SU-DHL-6 (cell line): ENCODE results near the gene GATAD2A.
A peak's percentile ranks its signal among the peaks of the same experiment; 100 is the strongest.

Experiments
- H2AFZ ChIP-seq: fragments of 200-600 bp; sonication (generic); 2 replicates; pipeline ENCODE4 v1.6.1; 2014; ENCODE audit warnings: low read depth, mild to moderate bottlenecking, moderate library complexity, mixed read lengths, antibody characterized with exemption, low read length; ENCODE audit not compliant: severe bottlenecking
- H3F3A ChIP-seq: fragments of 200-600 bp; shearing (Covaris generic); 2 replicates; pipeline ENCODE4 v1.6.0; 2016; ENCODE audit warnings: antibody characterized with exemption, mild to moderate bottlenecking; ENCODE audit not compliant: insufficient read depth
- H3K27ac ChIP-seq: fragments of 200-600 bp; sonication (generic); 2 replicates; pipeline ENCODE4 v1.5.1; 2016; ENCODE audit warnings: low read depth, mild to moderate bottlenecking, low read length, moderate library complexity, mixed read lengths
- H3K27me3 ChIP-seq: fragments of 200-600 bp; sonication (generic), shearing (Covaris generic); 2 replicates; pipeline ENCODE4 v1.6.0; 2014; ENCODE audit warnings: mild to moderate bottlenecking, low read length
- H3K36me3 ChIP-seq: fragments of 200-600 bp; sonication (generic); 2 replicates; pipeline ENCODE4 v1.6.1; 2014; ENCODE audit warnings: mild to moderate bottlenecking, low read length, mixed read lengths
- H3K4me2 ChIP-seq: fragments of 300-600, 200-600 bp; shearing (Covaris generic), sonication (generic); 2 replicates; pipeline ENCODE4 v1.6.0; 2014; ENCODE audit warnings: low read length, low read depth, mild to moderate bottlenecking; ENCODE audit not compliant: poor library complexity, severe bottlenecking
- H3K4me3 ChIP-seq: fragments of 200-600 bp; sonication (generic); 2 replicates; pipeline ENCODE4 v1.5.1; 2014; ENCODE audit warnings: antibody characterized with exemption, low read length, mild to moderate bottlenecking, mixed read lengths; ENCODE audit not compliant: insufficient read depth, poor library complexity, severe bottlenecking
- H3K79me2 ChIP-seq: fragments of 200-600 bp; sonication (generic); 2 replicates; pipeline ENCODE4 v1.6.1; 2014; ENCODE audit warnings: mild to moderate bottlenecking, low read length, moderate library complexity; ENCODE audit not compliant: insufficient read depth
- H3K9ac ChIP-seq: fragments of 200-600 bp; sonication (generic); 2 replicates; pipeline ENCODE4 v1.7.0; 2014; ENCODE audit warnings: mild to moderate bottlenecking, low read length
- H3K9me2 ChIP-seq: fragments of 200-600 bp; sonication (generic); replicated peaks from 2 replicates; pipeline ENCODE4 v1.6.1; 2014; ENCODE audit warnings: low read length; ENCODE audit not compliant: insufficient read depth
- H3K9me3 ChIP-seq: fragments of 200-600 bp; sonication (generic); 2 replicates; pipeline ENCODE4 v1.6.1; 2014; ENCODE audit warnings: low read length, mixed read lengths; ENCODE audit not compliant: insufficient read depth
- H4K20me1 ChIP-seq: fragments of 200-600 bp; sonication (generic); 2 replicates; pipeline ENCODE4 v1.6.1; 2014; ENCODE audit warnings: low read depth, mild to moderate bottlenecking, antibody characterized with exemption, low read length, moderate library complexity, mixed read lengths
- CTCF ChIP-seq: fragments of 200-600 bp; sonication (generic); IDR thresholded peaks from one replicate; pipeline ENCODE4 v1.5.1; 2017; ENCODE audit warnings: antibody characterized with exemption, mild to moderate bottlenecking, low read length, moderate library complexity; ENCODE audit not compliant: insufficient read depth, poor library complexity, severe bottlenecking
- EZH2phosphoT487 ChIP-seq: fragments of 200-600 bp; sonication (generic), shearing (Covaris generic); conservative IDR thresholded peaks from 2 replicates; pipeline ENCODE4 v1.6.1; 2018; ENCODE audit warnings: mild to moderate bottlenecking, antibody characterized with exemption, low read length, moderate library complexity, mixed read lengths

GATAD2A gene

GRCh38 chr19:19443283-19443682, 37.8 kb downstream of the GATAD2A start:
- H2AFZ ChIP-seq: no peak overlapping the region
- no peaks in the 10 kb centered on the region for H3K9me2 ChIP-seq
- peaks cover 12% of the 10 kb centered on the region; the same call in 1 of the 2 replicates for H4K20me1 ChIP-seq
- peaks cover 16% of the 10 kb centered on the region; the same call in 1 of the 2 replicates for H3F3A ChIP-seq
- peaks cover 92% of the 10 kb centered on the region for H3K79me2 ChIP-seq
- H3K4me3 ChIP-seq: no peak overlapping the region
- H3K4me2 ChIP-seq: no peak overlapping the region
- H3K9me3 ChIP-seq: no peaks in the 10 kb centered on the region
- TF ChIP-seq EZH2phosphoT487: no peak
- H3K9ac ChIP-seq: no peak overlapping the region
- H3K27me3 ChIP-seq: no peaks in the 10 kb centered on the region
- H3K36me3 ChIP-seq: no peaks in the 10 kb centered on the region
- no peak overlapping the region for H3K27ac ChIP-seq

- Histone ChIP-seq H3K4me2 (peak overlapping the region; percentile 2), H3K36me3 (no peaks in the 10 kb centered on the region), H3K27ac (peak overlapping the region; percentile 48), H3K9ac (no peak overlapping the region), H3F3A (peaks cover 16% of the 10 kb centered on the region; the same call in 1 of the 2 replicates), H3K9me3 (no peaks in the 10 kb centered on the region), H3K27me3 (no peaks in the 10 kb centered on the region), H4K20me1 (peaks cover 12% of the 10 kb centered on the region; the same call in 1 of the 2 replicates), H3K9me2 (no peaks in the 10 kb centered on the region), H2AFZ (no peak overlapping the region), H3K4me3 (no peak overlapping the region), H3K79me2 (peaks cover 92% of the 10 kb centered on the region)
- TF ChIP-seq CTCF (no peak), EZH2phosphoT487 (no peak)
These were observed 38.6 kb downstream of the GATAD2A start for GRCh38 chr19:19443902-19444680.

GRCh38 chr19:19444681-19445155, 39.2 kb downstream of the GATAD2A start:
- peaks cover 16% of the 10 kb centered on the region; the same call in 1 of the 2 replicates for H3F3A ChIP-seq
- H3K4me2 ChIP-seq: peak overlapping the region; percentile 14
- H3K27me3 ChIP-seq: no peaks in the 10 kb centered on the region
- peaks cover 12% of the 10 kb centered on the region; the same call in 1 of the 2 replicates for H4K20me1 ChIP-seq
- H3K4me3 ChIP-seq: no peak overlapping the region
- H2AFZ ChIP-seq: no peak overlapping the region
- H3K36me3 ChIP-seq: no peaks in the 10 kb centered on the region
- H3K79me2 ChIP-seq: peaks cover 92% of the 10 kb centered on the region
- H3K9ac ChIP-seq: no peak overlapping the region
- H3K27ac ChIP-seq: peak overlapping the region; percentile 48
- no peaks in the 10 kb centered on the region for H3K9me2 ChIP-seq
- no peaks in the 10 kb centered on the region for H3K9me3 ChIP-seq
- TF ChIP-seq EZH2phosphoT487 (no peak), CTCF (no peak)

- no peaks in the 10 kb centered on the region for H3K36me3 ChIP-seq
- H3K79me2 ChIP-seq: peaks cover 95% of the 10 kb centered on the region
- H4K20me1 ChIP-seq: peaks cover 12% of the 10 kb centered on the region; the same call in 1 of the 2 replicates
- H3K4me3 ChIP-seq: no peak overlapping the region
- H3K27me3 ChIP-seq: no peaks in the 10 kb centered on the region
- peak overlapping the region; percentile 25 for H3K4me2 ChIP-seq
- TF ChIP-seq EZH2phosphoT487 (no peak), CTCF (no peak)
- no peak overlapping the region for H3K9ac ChIP-seq
- H3K9me2 ChIP-seq: no peaks in the 10 kb centered on the region
- H3K27ac ChIP-seq: peak overlapping the region; percentile 48
- no peaks in the 10 kb centered on the region for H3K9me3 ChIP-seq
- no peak overlapping the region for H2AFZ ChIP-seq
- peaks cover 16% of the 10 kb centered on the region; the same call in 1 of the 2 replicates for H3F3A ChIP-seq
These were observed 39.8 kb downstream of the GATAD2A start for GRCh38 chr19:19445288-19445687.
